Activated naive CD4-positive, alpha-beta T cell treated with anti-CD3 and anti-CD28 coated beads, Interleukin-2, amount 50 U/mL, for 16 hours (primary cell): ENCODE data around the gene ARFGEF2.
"Not testable (repeated sequence)": the region's sequence is repeated elsewhere in the genome, so short reads cannot be mapped to it uniquely, and the experiment has no call there.

ENCODE experiments used
- DNase-seq: peaks from one replicate; pipeline ENCODE4 v3.0.0-alpha.2; 2020

ARFGEF2 gene

DNA sequence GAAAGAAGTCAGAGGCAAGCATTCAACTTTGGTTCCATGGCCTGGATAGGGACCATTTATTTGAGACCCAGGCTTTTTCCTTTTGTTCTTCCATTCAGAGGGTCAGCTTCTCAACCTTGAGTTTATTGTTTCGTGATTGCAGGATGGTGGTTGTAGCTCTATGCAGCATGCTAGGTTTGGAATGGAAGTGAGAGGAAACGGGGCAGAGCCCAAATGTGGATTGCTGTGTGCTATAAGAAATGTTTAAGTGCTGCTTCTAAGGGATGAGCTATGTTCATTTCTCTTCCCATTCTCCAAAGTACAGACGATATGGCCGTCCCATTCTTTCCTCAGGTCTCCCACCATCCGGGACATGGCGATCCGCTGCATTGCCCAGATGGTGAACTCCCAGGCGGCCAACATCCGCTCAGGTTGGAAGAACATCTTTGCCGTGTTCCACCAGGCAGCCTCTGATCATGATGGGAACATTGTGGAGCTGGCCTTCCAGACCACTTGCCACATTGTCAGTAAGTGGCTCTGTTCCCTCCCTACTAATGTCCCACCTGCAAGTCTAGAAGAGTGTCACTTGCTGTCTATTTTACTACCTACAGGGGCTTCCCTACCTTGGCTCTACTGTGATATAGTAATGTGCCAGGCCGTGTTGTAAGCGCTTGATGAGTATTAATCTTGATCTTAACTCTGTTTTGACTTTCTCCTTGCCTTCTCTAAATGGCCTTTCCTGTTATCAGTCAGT lies 88.6 kb downstream of the ARFGEF2 start:
- DNase-seq = no peak

DNA sequence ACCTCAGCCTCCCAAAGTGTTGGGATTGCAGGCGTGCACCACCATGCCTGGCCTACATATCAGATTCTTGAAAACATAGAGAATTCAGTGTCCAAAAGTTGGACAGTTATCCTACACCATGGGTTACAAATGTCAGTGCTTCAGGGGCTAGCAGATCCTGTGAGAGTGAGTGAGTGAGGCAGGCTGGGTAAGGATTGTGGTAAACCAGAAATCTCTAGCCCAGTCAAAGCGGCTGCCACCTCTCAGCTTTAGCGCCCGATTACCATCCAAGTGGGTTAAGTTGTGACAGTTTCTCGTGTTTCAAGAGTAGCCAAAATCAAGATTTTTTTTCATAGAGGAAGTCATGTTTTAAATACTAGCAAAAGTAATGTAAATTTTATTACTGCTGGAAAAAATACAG lies 102.7 kb downstream of the ARFGEF2 start:
- DNase-seq = no peak

DNA sequence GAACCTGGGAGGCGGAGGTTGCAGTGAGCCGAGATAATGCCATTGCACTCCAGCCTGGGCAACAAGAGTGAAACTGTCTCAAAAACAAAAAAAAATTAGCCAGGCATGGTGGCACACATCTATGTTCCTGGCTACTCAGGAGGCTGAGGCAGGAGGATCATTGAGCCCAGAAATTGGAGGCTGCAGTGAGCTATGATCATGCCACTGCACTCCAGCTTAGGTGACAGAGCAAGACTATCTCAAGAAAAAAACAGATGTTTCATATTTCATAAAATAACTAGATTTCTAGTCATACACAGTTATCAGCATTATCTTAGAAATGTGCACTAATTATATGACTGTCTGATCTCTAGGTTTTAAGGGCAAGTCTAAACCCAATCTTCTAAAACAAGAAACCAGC lies 106.7 kb downstream of the ARFGEF2 start:
- DNase-seq = not testable (repeated sequence)

DNA sequence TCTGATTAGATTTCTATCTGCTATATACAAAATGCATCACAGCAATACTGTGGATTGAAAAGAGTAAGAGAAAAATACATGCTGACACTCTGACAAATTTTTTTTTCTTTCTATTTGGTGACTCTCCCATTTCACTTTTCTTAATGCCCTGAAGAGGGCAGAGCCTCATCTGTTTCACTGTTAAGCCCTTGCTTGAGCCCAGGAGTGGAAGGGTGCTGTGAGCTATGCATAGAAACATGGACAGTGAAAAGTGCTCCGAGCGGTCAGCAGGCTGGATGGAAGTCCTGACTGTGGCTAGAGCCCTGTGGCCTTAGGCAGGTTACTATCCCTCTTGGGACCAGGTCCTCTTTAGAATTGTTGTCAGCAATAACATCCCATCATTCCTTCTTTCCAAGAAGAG lies 107.2 kb downstream of the ARFGEF2 start:
- DNase-seq = no peak

DNA sequence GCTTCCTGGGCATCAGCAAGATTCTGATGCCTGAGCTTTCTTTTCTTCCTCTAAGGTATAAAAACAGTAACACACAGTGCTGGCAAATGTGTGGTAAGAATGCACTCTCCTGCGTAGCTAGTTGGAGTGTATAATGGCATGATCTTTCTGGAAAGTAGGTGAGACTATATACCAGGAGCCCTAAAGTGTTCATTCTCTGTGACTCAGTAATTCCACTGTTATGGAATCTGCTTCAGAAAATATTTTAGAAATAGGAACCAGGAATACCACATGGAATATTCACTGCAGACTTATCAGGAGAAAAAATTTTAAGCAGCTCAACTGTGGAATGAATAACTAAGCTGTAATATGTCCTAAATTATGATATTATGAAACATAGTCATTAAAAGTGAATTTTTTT lies 107.7 kb downstream of the ARFGEF2 start:
- no peak for DNase-seq

DNA sequence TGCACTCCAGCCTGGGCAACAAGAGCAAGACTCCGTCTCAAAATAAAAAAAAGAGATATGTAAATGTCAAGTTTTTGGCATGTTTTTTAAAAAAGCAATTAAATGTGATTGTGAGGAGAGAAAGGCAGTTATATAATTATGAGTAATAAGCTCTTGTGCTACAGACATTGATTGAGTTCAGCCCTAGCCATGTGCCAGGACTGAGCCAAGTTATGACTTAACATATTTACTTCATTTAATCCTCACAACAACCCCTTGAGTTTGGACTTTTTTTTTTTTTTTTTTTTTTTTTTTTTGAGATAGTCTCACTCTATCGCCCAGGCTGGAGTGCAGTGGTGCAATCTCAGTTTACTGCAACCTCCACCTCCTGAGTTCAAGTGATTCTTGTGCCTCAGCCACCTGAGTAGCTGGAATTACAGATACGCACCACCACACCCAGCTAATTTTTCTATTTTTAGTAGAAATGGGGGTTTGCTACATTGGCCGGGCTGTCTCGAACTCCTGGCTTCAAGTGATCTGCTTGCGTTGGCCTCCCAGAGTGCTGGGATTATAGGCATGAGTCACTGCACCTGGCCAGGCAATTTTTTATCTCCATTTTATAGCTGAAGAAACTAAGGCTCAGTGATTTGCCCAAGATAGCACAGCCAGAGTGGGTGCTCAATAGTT lies 109.6 kb downstream of the ARFGEF2 start:
- no peak for DNase-seq

DNA sequence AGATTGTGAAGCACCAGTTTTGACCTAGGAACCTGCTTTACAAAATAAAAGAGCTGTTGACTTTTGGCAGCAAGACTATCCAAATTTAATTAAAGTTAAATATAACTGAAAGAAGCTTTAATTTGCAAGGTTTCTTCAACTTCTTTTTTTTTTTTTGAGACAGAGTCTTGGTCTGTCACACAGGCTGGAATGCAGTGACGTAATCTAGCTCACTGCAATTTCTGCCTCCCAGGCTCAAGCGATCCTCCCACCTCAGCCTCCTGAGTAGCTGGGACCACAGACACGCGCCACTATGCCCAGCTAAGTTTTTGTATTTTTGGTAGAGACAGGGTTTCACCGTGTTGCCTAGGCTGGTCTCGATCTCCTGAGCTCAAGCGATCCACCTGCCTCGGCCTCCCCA lies 110.9 kb downstream of the ARFGEF2 start:
- no peak for DNase-seq

DNA sequence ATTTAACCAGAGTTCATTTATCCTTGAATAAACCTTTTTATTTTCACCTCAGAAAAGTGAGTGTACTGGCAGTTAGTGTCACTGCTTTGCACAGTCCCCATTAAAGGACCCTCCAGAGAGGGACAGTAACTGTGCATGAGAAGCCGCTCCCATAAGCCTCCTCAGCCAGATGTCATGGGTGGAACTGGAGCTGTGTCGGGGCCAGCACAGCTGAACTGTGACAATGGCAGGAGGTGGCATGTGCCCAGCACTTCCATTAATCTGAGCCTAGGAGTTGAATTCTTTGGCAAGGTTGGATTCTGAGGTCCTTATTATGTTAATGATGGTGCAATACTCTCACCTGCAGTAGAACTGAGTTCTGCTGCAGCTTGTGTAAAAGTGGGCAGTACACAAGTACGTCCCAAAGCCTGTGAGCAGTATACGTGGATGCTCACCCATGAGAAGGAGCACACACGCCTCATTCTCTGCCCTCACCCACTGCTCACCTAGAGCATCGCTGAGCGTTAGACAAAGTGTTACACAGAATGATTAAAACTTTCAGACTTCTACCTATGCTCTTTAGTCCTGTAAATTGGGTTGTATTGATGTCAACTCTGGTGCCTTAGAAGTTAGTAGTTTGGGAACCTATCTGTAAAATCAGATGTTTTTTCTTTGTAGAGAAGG lies 112.7 kb downstream of the ARFGEF2 start:
- no peak for DNase-seq

DNA sequence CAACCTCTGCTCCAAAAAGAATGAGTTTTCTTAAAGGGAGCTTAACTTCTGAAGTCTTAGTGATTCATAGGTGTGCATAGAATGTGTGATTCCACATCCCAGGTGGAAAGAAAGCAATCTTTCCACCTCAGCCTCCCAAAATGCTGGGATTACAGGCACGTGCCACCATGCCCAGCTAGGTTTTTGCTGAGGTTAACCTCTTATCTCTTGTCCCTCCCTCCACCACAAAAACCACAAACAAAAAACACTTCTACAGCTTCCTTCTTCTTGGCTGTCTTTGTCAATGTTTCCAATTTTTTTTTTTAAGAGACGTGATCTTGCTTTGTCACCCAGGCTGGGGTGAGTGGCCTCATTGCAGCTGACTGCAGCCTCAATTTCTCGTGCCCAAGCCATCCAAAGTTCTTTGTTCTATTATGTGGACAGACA lies 116.5 kb downstream of the ARFGEF2 start:
- DNase-seq = peak; percentile 20

DNA sequence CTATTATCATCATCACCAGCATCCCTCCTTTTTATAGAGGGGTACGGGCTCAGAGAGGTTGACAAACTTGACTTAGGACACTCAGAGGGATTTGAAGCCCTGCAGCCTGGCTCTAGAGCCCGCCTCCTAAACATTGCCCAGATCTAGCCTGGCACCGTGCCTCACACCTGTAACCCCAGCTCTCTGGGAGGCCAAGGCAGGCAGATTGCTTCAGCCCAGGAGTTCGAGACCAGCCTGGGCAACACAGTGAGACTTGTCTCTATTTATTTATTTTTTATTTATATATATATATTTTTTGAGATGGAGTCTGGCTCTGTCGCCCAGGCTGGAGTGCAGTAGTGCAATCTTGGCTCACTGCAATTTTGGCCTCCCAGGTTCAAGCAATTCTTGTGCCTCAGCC lies 118.3 kb downstream of the ARFGEF2 start:
- no peak for DNase-seq

DNA sequence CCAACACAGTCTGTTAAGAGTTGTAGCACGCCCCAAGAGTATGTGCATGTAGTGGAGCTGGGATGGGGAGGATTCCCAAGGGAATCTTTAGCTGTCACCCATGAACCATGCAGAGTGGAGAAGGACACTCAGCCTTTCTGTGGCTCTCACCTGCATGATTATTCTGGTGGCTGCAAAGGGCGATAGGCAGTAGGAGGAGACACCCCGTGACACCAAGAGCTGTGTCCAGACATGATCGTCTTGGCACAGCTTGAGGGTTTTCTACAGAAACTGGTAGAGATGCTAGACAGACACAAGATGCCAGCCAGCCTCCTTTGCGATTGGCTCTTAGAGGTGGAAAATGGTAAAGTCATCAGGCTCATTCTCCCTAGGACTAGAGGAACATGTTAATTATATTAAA lies 121.5 kb downstream of the ARFGEF2 start:
- no peak for DNase-seq

DNA sequence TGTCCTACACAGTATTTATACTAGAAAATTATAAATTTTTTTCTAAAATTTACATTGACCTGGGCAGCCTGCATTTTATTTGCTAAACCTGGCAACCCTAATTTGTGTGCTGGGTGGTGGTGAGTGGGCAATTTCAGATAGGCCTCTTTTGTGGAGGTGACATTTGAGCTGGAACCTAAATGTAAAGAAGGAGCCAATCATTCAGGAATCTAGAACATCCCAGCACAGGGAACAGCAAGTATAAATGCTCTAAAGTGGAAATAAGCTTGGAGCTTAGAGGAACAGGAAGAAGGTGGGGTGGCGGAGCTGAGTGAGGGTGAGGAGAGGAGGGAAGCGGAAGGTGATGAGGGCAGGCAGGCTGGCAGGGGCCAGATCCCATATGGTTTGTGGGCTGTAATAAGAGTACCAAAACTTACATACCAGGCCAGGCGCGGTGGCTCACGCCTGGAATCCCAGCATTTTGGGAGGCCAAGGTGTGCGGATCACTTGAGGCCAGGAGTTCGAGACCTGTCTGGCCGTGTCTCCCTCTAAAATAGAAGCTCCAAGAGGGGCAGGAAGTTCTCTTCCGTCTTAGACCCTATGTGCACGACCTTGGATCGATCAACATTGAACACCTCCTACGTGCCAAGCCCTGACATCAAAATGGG lies 124.1 kb downstream of the ARFGEF2 start:
- no peak for DNase-seq

DNA sequence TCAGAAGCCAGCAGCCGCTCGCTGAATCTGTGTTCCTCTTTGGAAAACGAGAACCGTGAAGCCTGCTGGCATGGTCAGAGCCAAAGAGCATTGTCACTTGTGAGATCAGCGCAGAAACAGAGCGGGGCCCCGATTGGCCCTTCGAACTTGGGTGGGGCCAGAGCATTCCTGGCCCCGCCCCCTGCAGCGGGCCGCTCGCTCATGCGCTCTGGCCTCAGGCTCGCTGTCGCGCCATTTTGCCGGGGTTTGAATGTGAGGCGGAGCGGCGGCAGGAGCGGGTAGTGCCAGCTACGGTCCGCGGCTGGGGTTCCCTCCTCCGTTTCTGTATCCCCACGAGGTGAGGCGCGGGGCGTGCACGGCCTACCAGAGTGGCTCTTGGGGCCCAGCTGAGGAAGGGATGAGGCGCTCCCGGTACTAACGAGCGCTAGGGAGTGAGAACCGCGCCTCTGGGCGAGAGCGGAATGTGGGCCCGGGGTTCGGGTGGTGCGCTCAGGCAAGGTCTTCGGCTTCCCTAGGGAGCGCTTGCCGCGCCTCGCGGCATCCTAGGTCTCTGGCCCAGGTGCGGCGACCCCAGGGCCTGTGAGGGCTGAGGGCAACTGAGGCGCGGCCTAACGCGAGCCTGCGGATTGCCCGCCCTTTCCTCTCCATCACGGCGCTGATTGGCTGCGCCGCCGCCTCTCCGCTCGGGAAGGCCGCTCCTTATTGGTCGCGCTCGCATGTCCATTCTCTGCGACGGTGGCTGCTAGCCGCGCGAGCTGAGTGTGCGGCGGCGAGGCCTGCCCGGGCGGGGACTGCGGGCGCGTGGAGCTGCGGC lies 124.8 kb downstream of the ARFGEF2 start, which contains the start of gene CSE1L:
Gene CSE1L (plus strand): TSS at position 226 of the 814 bp plus-strand sequence. CDS start 12,152 bp downstream, outside the sequence.
- peak; percentile 93 for DNase-seq

DNA sequence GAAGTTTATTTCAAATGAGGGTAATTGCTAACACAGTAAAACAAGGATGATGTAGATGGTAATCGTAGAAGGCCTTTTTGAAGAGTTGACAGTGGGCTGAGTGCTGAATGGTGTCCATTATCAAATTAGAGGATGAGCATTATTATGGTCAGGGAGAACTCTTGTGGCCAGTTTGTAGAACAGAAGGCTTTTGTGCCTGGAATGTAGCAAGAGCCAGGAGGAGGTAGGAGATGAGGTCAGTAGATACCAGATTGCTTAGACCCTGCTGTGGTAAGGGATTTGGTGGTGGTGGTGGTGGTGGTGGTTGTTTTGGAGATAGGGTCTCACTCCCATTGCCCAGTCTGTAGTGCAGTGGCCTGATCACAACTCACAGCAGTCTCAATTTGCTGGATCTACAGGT lies 130.8 kb downstream of the ARFGEF2 start:
- DNase-seq = no peak

DNA sequence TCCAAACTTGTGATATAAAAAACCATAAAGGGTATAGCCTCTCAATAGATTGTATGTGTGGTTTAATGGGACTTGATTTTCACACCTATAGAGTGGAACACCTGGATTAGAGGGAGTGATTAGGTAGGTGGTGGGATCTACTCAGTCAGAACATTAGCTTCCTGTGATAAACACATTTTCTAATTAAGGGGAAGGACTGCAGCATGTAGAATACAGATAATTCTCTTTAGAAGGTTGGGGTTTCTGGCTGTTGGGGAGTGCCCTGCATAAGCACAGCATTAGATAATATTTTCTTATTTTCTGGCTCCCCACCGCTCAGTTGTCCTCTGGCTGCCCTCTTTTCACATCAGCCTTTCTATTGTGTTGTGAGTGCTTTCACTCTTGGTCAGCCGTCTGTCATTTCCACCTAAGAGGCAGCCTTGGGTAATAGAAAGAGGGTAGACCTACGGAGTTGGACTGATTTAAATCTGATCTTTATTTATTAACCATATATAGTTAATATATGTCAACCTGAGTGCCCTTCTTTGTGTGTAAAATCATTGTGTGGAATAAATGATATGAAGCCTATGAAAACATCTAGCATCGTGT lies 132.6 kb downstream of the ARFGEF2 start:
- DNase-seq = no peak

DNA sequence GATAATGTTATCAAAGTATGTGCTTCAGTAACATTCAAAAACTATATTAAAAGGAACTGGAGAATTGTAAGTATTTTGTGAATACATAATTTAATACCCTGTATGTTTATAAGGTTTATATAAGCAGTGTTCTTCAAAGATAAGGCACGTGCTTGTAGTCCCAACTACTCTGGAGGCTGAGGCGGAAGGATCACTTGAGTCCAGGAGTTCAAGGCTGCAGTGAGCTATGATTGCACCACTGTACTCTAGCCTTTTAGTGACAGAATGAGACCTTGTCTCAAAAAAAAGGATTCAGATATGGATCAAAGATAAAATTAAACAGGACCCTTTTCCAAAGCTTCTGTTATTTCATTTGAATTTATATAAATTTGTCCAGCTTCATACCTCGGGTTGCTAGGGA lies 141.8 kb downstream of the ARFGEF2 start:
- no peak for DNase-seq

DNA sequence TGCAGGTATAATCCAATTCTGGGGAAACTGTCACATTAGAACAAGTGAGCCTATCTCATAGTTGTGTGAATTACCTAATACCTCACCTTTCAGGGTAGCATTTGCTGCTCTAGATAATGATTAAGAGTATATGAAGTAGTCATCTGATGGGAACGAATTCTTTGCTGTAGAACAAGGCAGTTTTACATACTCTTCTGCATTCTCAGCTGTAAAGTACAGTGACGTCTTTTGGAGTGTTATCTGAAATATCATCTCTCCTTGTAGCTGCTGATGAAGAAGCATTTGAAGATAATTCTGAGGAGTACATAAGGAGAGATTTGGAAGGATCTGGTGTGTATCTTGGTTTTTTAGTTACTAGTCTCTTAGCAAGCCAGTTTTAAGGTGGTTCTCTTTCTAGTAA lies 153.0 kb downstream of the ARFGEF2 start:
- no peak for DNase-seq

DNA sequence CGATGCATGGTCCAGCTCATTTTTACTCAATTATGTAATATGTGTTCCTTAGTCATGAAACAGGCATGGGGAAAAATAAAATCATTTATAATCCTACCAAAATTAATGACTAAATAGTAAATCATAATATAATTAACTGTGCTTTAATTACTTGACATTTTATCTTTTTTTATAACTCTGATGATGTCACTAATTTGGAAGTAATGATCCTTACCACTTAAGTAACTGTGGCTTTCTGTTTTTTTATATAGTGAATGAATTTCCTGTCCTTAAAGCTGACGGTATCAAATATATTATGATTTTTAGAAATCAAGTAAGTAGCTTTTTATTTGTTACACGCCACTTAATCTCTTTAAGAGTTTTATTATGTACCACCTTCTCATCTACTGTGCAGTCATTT lies 156.8 kb downstream of the ARFGEF2 start:
- DNase-seq = no peak

DNA sequence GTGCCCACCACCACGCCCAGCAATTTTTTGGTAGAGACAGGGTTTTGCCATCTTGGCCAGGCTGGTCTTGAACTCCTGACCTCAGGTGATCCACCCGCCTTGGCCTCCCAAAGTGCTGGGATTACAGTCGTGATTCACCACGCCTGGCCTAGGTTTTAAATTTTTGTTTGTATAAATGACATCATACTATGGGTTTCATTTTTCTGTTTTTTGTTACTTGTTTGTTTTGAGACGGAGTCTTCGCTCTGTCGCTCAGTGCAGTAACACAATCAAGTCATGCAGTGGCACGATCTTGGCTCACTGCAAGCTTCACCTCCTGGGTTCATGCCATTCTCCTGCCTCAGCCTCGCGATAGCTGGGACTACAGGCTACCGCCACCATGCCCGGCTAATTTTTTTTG lies 160.8 kb downstream of the ARFGEF2 start:
- DNase-seq = not testable (repeated sequence)
